HG02759 (cell line): ENCODE data around the gene STIL.
"Not testable (repeated sequence)": the region's sequence is repeated elsewhere in the genome, so short reads cannot be mapped to it uniquely, and the experiment has no call there.

ENCODE experiments used
- ATAC-seq: cut with Tn5 transposase; IDR thresholded peaks from one replicate; pipeline ENCODE4 v1.9.1; 2021; ENCODE audit warnings: mild to moderate bottlenecking, moderate library complexity; ENCODE audit not compliant: unreplicated experiment

The STIL gene

DNA sequence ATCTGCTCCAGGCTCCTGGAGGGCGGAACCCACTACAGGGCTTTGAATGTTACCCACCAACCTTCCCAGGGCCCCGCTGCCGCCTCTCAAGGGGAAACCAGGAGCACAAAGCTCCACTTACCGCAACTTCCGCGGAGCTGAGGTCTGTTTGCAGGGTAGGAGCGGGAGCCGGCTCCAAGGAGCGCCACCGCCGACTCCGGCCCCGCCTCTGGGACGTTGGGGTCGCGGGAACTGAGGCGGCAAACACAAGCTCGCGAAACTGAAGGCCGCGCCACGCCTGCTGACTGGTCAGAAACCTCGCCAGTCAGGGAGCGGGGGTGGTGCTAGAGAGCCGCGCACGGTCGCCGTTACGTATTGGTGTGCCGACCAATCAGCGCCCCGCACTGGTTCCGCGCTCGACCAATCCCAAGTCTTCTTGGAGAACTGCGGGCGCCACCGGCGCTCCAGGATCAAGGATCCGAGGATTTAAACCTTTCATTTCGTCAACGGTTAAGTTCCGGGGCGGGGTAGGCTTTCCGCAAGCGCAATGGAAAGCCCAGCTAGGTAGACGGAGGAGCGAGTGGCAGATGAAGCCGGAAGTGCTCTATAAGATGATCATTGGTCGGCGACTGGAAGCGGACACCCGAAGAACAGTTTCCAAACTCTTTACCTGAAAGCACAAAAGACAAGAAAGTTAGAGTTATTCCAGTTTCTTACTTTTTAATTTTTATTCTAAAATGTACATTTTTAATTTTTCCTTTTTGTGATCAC lies at the start of gene STIL:
Gene STIL (minus strand): TSS at position 233 of the 750 bp plus-strand sequence. CDS start 3,828 bp downstream, outside the sequence.
- ATAC-seq = peak; percentile 98

DNA sequence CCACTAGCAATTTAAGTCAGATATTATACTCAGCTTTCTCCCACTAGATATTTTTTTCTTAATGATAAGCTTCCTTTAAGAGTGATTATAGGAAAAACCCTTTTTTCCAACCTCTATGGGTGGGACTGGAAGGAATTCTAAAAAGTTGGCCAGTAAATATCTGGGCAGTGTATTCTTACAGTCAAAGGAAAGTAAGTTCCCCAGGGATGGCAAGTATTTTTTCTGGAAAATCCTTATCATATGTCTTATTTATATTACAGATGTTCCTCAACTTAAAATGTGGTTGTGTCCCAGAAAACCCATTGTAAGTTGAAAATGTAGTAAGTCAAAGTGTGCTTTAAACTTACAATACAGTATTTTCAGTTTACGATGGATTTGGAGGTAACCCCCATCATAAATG lies 48.9 kb upstream of the STIL start:
- ATAC-seq = no peak

GRCh38 chr1:47361380-47361779 lies 47.4 kb upstream of the STIL start:
- no peak for ATAC-seq

- ATAC-seq = peak; percentile 85
Observed at GRCh38 chr1:47351305-47351704, 37.4 kb upstream of the STIL start.

GRCh38 chr1:47348246-47348645 lies 34.3 kb upstream of the STIL start:
- no peak for ATAC-seq

GRCh38 chr1:47347735-47348134 lies 33.8 kb upstream of the STIL start:
- no peak for ATAC-seq

DNA sequence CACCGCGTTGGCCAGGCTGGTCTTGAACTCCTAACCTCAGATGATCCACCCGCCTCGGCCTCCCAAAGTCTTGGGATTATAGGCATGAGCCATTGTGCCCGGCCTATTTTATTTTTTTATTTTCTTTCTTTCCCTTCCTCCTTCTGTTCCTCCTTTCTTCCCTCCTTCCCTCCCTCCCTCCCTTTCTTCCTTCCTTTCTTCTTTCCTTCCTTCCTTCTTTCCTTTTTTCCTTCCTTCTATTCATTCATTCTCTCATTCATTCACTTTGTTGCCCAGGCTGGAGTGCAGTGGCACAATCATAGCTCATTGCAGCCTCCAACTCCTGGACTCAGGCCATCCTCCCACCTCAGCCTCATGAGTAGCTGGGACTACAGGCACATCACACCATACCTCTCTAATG lies 33.0 kb upstream of the STIL start:
- ATAC-seq = not testable (repeated sequence)

DNA sequence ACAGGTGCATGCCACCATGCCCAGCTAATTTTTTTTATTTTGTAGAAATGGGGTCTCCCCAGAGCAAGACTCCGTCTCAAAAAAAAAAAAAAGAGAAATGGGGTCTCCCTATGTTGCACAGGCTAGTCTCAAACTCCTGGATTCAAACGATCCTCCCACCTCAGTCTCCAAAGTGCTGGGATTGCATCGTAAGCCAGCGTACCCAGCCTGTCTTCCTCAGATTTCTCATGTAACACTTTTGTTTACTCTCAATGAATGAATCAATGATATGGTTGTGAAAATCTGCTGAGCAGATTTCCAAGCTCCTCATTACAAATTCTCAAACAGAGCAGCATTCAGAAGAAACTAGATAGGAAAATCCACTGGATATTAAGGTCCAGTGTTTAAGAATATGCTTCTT lies 26.3 kb upstream of the STIL start:
- ATAC-seq = no peak

- no peak for ATAC-seq
Observed at GRCh38 chr1:47338249-47339077, 24.5 kb upstream of the STIL start.

GRCh38 chr1:47337350-47337749 lies 23.4 kb upstream of the STIL start:
- ATAC-seq = no peak

GRCh38 chr1:47334765-47335435 lies 21.0 kb upstream of the STIL start:
- ATAC-seq = no peak

DNA sequence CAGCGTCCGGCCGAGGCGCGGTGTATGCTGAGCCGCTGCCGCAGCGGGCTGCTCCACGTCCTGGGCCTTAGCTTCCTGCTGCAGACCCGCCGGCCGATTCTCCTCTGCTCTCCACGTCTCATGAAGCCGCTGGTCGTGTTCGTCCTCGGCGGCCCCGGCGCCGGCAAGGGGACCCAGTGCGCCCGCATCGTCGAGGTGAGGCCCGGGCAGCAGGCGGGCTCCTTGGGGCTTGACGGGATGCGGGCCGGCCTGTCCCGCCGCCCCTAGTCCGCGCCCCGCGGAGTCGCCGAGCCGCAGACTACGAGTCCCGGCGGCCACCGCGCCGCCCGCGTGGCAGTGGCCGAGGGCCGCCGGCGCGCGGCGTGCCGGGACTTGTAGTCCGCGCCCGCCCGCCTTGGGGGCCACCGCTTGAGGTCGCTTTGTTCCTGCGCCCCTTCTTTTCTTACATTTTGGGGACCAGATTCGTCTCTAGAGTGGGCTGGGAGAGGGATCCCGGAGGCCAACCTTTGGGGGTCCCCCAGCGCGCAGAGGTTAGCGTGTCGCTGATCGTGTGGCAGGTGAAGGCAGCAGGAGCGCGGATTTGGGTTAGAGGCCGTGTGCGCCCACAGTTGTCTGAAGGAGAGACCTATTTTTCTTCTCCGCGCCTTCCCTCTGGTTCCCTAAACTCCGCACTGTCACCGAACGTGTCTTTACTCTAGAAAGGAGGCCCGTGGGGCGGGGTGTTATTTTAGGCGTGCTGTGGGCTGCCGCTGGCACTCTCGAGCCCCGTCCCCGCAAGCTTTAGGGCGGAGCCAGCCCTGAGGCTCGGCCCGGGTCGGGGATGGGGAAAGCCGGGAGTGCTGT lies 20.2 kb upstream of the STIL start:
- ATAC-seq = peak; percentile 89

- peak; percentile 80 for ATAC-seq
Observed at GRCh38 chr1:47333578-47333921, 19.6 kb upstream of the STIL start, which contains the start of gene CMPK1. CMPK1 (plus strand) TSS chr1:47333790; CDS start chr1:47333946, 156 bp downstream.

DNA sequence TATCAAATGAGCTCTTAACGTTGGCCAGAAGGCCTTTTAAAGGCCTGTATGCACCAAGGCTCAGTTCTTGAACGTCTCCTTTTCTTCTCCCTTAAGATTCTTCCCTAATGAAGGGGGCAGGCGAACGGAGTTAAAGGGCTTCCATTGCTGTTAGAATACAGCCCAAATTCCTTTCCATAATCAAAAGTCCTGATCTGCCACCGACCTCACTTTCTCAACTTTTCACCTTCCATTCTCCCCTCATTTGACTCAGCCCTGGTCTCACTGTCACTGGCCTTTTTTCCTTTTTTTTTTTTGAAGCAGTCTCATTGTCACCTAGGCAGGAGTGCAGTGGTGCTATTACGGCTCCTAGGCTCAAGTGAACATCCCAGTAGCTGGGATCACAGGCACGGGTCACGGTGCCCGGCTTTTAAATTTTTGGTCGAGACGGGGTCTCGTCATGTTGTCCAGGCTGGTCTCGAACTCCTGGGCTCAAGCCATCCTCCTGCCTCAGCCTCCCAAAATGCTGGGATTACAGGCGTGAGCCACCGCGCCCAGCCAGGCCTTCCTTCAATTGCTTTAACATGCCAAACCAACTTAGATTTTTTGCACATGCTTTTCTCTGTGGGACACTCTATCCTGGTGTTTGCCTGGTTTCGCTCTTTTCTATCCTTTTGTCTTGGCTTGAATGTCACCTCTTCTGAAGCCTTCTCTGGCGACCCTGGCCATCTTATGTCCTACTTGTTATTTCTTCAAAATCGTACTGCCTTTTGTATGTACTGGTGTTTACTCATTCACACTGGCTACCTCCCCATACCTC lies 19.0 kb upstream of the STIL start:
- ATAC-seq = no peak

- no peak for ATAC-seq
Observed at GRCh38 chr1:47331875-47332274, 17.9 kb upstream of the STIL start.

- no peak for ATAC-seq
Observed at GRCh38 chr1:47330212-47330611, 16.3 kb upstream of the STIL start.

- ATAC-seq = no peak
Observed at GRCh38 chr1:47328992-47329391, 15.0 kb upstream of the STIL start.

- ATAC-seq = no peak
Observed at GRCh38 chr1:47326271-47326670, 12.3 kb upstream of the STIL start.

DNA sequence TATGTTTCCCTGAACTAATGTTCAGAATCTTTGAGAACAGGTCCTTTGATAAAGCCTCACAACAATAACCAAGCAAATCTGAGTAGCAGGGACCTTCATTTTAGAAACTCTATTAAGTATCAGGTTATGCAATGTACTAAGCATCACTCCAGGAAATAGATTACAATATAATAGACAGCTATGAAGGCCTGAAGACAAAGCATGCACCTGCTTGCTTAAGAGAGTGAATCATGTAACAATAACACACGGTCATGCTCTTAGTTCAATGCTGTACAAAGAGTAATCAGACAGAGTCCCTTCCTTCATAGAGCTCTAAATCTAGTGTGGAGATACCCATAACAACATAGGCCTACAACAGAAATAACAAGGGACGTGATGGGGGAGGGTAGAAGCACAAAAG lies 11.6 kb upstream of the STIL start:
- ATAC-seq = no peak

GRCh38 chr1:47324682-47325081 lies 10.7 kb upstream of the STIL start:
- no peak for ATAC-seq
